Tibial nerve (tissue), 4 donors: Measurements from ENCODE around the gene DYNAP.

Experiments used
- CTCF ChIP-seq, 5 experiments: fragments of 200-600 bp in 3 of 5; fragments of 450-650 bp in 2 of 5; sonication (generic) in 3 of 5; IDR thresholded peaks; one replicate each; pipeline ENCODE4 v1.5.1; 2016 to 2019; ENCODE audit warnings: antibody characterized with exemption in 5 of 5, mild to moderate bottlenecking in 3 of 5, moderate library complexity in 2 of 5
- EP300 ChIP-seq, 2 donors: sonication (generic); formaldehyde crosslinking; IDR thresholded peaks; one replicate each; pipeline ENCODE4 v1.6.1; 2017; ENCODE audit warnings: antibody characterized with exemption in 2 of 2, mild to moderate bottlenecking in 1 of 2
- POLR2A ChIP-seq, 2 donors: fragments of 450-650 bp; IDR thresholded peaks; one replicate each; pipeline ENCODE4 v1.6.1; 2017; ENCODE audit warnings: antibody characterized with exemption in 2 of 2, mild to moderate bottlenecking in 2 of 2, moderate library complexity in 2 of 2

- no peak for TF ChIP-seq EP300 (IDR thresholded peaks at IDR 0.05)
- no peak for TF ChIP-seq CTCF (IDR thresholded peaks at IDR 0.05)
- no peak for TF ChIP-seq POLR2A (IDR thresholded peaks at IDR 0.05)
Measured at GRCh38 chr18:54630963-54631362, 39.9 kb downstream of the DYNAP start.
